CD14-positive monocyte (primary cell): ENCODE measurements around the gene GLB1L3. TPM values are rescaled to one million over a fixed set of nuclear protein-coding genes. Genes with fewer than 3 reads are reported as not detected.
"Not testable (repeated sequence)": the region's sequence is repeated elsewhere in the genome, so short reads cannot be mapped to it uniquely, and the experiment has no call there.

Experiments
- DNase-seq, 3 donors: peaks; one replicate each; pipeline ENCODE4 v3.0.0-alpha.2; 2011 to 2022
- H2AFZ ChIP-seq: 2 replicates; pipeline ENCODE4 v1.6.0; 2012; ENCODE audit warnings: mild to moderate bottlenecking, low read depth, low read length, inconsistent platforms; ENCODE audit not compliant: insufficient read depth, poor library complexity, severe bottlenecking
- H3K27ac ChIP-seq, 2 donors: 1 replicate in 1 of 2; 2 replicates in 1 of 2; pipeline ENCODE4 v1.5.1; 2012 to 2013; ENCODE audit warnings: low read length in 2 of 2, control low read depth in 1 of 2, inconsistent platforms in 1 of 2, low read depth in 1 of 2, mild to moderate bottlenecking in 1 of 2
- H3K27me3 ChIP-seq, 2 donors: one replicate each; pipeline versions ENCODE4 v1.6.0 to v1.6.1; 2011 to 2013; ENCODE audit warnings: low read length in 2 of 2; ENCODE audit not compliant: control insufficient read depth in 2 of 2, insufficient read depth in 2 of 2
- H3K36me3 ChIP-seq, 2 donors: replicated peaks in 1 of 2; 1 replicate in 1 of 2; 2 replicates in 1 of 2; pipeline versions ENCODE4 v1.5.1 to v1.6.1; 2012 to 2013; ENCODE audit warnings: low read length in 2 of 2, control low read depth in 1 of 2, inconsistent platforms in 1 of 2, mild to moderate bottlenecking in 1 of 2; ENCODE audit not compliant: insufficient read depth in 2 of 2, control insufficient read depth in 1 of 2
- H3K4me1 ChIP-seq, 2 donors: 1 replicate in 1 of 2; 2 replicates in 1 of 2; pipeline versions ENCODE4 v1.5.1 to v1.6.1; 2012 to 2013; ENCODE audit warnings: low read length in 2 of 2, control low read depth in 1 of 2, inconsistent platforms in 1 of 2, mild to moderate bottlenecking in 1 of 2, moderate library complexity in 1 of 2; ENCODE audit not compliant: insufficient read depth in 2 of 2, control insufficient read depth in 1 of 2
- H3K4me2 ChIP-seq: replicated peaks from 2 replicates; pipeline ENCODE3; 2012; ENCODE audit warnings: low read length, moderate library complexity, mild to moderate bottlenecking; ENCODE audit not compliant: poor library complexity, severe bottlenecking; ENCODE audit errors: extremely low read depth
- H3K4me3 ChIP-seq, 3 experiments: fragments of 200-600 bp in 1 of 3; sonication (generic) in 1 of 3; replicated peaks in 1 of 3; 1 replicate in 2 of 3; 2 replicates in 1 of 3; pipeline ENCODE4 v1.5.1; 2011 to 2013; ENCODE audit warnings: low read length in 3 of 3, mild to moderate bottlenecking in 3 of 3, control low read depth in 2 of 3, low read depth in 2 of 3, inconsistent platforms in 1 of 3, moderate library complexity in 1 of 3
- H3K79me2 ChIP-seq: 2 replicates; pipeline ENCODE4 v1.6.0; 2012; ENCODE audit warnings: mild to moderate bottlenecking, control low read depth, inconsistent platforms, low read length, moderate library complexity; ENCODE audit not compliant: insufficient read depth
- H3K9ac ChIP-seq: 2 replicates; pipeline ENCODE4 v1.6.0; 2017; ENCODE audit warnings: low read length, mild to moderate bottlenecking; ENCODE audit not compliant: insufficient read depth, poor library complexity, severe bottlenecking
- H3K9me3 ChIP-seq, 2 donors: replicated peaks in 1 of 2; 1 replicate in 1 of 2; 2 replicates in 1 of 2; pipeline versions ENCODE4 v1.5.1 to v1.6.1; 2012 to 2013; ENCODE audit warnings: low read length in 2 of 2, control low read depth in 1 of 2; ENCODE audit not compliant: control insufficient read depth in 1 of 2, insufficient read depth in 1 of 2
- H4K20me1 ChIP-seq: 2 replicates; pipeline ENCODE4 v1.6.0; 2012; ENCODE audit warnings: mild to moderate bottlenecking, low read length, control low read depth, moderate library complexity; ENCODE audit not compliant: insufficient read depth
- H3K27ac Mint-ChIP-seq, 7 donors: one replicate each; pipeline ENCODE4 v1.8.0; 2020; ENCODE audit warnings: mild to moderate bottlenecking in 7 of 7, mixed read lengths in 7 of 7, moderate library complexity in 6 of 7, inconsistent platforms in 2 of 7
- H3K27me3 Mint-ChIP-seq, 3 donors: one replicate each; pipeline ENCODE4 v1.8.0; 2021 to 2022; ENCODE audit warnings: low read depth in 3 of 3, mild to moderate bottlenecking in 3 of 3, mixed read lengths in 3 of 3, moderate library complexity in 3 of 3, inconsistent platforms in 1 of 3
- H3K36me3 Mint-ChIP-seq, 2 donors: one replicate each; pipeline ENCODE4 v1.8.0; 2020; ENCODE audit warnings: mixed read lengths in 2 of 2, inconsistent platforms in 1 of 2, mild to moderate bottlenecking in 1 of 2
- H3K4me1 Mint-ChIP-seq: one replicate; pipeline ENCODE4 v1.8.0; 2020; ENCODE audit warnings: mild to moderate bottlenecking, mixed read lengths
- H3K4me3 Mint-ChIP-seq, 2 donors: one replicate each; pipeline ENCODE4 v1.8.0; 2020; ENCODE audit warnings: mild to moderate bottlenecking in 2 of 2, mixed read lengths in 2 of 2, moderate library complexity in 1 of 2
- H3K9me3 Mint-ChIP-seq, 7 donors: one replicate each; pipeline ENCODE4 v1.8.0; 2020 to 2022; ENCODE audit warnings: mixed read lengths in 7 of 7, mild to moderate bottlenecking in 6 of 7, moderate library complexity in 6 of 7, inconsistent platforms in 2 of 7
- CTCF ChIP-seq: fragments of 200-600 bp; IDR thresholded peaks from one replicate; pipeline ENCODE4 v1.8.0; 2022; ENCODE audit warnings: antibody characterized with exemption, mild to moderate bottlenecking
- WGBS: methylation state at CpG from one replicate; pipeline ENCODE4 v1.1.5; 2013; ENCODE audit warnings: missing lambda C conversion rate; ENCODE audit not compliant: insufficient coverage; 5-methylcytosine and 5-hydroxymethylcytosine counted together
- intact Hi-C, 2 donors: fragments of 100-400 bp; cut with micrococcal nuclease; formaldehyde crosslinking; loops; one replicate each; pipeline versions ENCODE4 v1.15.0 to v1.15.1; 2023
- polyA plus RNA-seq, 3 donors: library from polyadenylated mRNA; depleted of rRNA in 1 of 3; unstranded in 2 of 3; stranded (reverse) in 1 of 3; fragments of 300-500 nt in 2 of 3; fragments of >200 nt in 1 of 3; fragmentation: Illumina TruSeq in 2 of 3; gene quantifications; 1 replicate in 2 of 3; 2 replicates in 1 of 3; pipeline ENCODE4 v1.2.3, GENCODE V29; 2012 to 2021

GLB1L3 gene
- polyA plus RNA-seq, 3 donors, result not detected

DNA sequence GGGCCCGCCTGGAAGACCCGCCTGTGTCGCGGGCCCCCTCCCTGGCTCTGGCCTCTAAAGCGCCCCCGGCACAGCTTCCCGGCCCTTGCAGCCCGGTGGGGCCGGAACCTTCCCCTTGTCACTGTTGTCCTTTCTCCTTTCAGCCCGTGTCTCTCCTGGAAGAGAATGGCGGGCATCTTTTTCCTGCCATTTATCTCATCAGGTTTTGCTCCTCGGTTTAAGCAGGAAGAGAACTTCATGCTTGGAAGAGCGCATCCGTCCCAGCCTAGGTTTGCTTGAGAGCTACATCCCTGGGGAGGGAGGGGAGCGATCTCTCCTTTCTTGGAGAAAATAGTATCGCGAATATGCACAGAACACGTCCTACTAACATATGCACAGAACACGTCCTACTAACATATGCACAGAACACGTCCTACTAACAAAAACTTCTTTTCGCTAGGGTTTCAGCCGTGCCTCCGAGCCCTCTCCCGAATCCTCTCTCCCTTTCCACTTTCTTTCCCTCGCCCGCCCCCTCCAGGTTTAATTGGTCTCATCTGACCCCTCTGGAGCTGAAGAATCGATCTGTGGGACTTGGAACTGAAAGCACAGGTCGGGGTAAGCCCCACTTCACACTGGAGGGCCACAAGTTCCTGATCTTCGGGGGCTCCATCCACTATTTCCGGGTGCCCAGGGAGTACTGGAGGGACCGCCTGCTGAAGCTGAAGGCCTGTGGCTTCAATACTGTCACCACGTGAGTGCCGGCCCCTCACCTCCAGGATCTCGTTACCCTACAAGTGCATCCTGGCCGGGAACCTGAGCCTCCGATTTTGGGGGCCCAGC is 1.2 kb downstream of the GLB1L3 start:
- 25% methylated on average over 29 of the region's 36 CpGs for WGBS
- DNase-seq, result no peak
- H3K27me3 ChIP-seq, result peaks cover 65 to 85% of the 10 kb centered on the region in 2 donors

GRCh38 chr11:134278356-134278755 is 2.2 kb downstream of the GLB1L3 start:
- H2AFZ ChIP-seq, result no peak overlapping the region
- Mint-ChIP-seq H3K27ac (no peak overlapping the region), H3K36me3 (peaks cover 2 to 3% of the 10 kb centered on the region in 2 donors), H3K4me3 (peak overlapping the region in 1 of 2 donors; percentile 86), H3K27me3 (peaks cover 66 to 85% (median 76%) of the 10 kb centered on the region in 3 donors), H3K4me1 (peaks cover 17% of the 10 kb centered on the region), H3K9me3 (peaks cover 0 to 19% (median 16%) of the 10 kb centered on the region in 7 donors)
- no peak overlapping the region for H3K9ac ChIP-seq
- DNase-seq, result no peak
- peaks cover 3 to 30% of the 10 kb centered on the region in 2 donors for H3K9me3 ChIP-seq
- TF ChIP-seq CTCF, result no peak
- no peak overlapping the region for H3K4me2 ChIP-seq
- no peaks in the 10 kb centered on the region for H3K79me2 ChIP-seq
- no peak overlapping the region for H3K27ac ChIP-seq
- intact Hi-C loops, result no loop called here
- H3K4me1 ChIP-seq, result peaks cover 10 to 15% of the 10 kb centered on the region in 2 donors
- peaks cover 56 to 77% of the 10 kb centered on the region in 2 donors for H3K27me3 ChIP-seq
- no peaks in the 10 kb centered on the region for H3K36me3 ChIP-seq
- H3K4me3 ChIP-seq, result no peak overlapping the region
- no peaks in the 10 kb centered on the region for H4K20me1 ChIP-seq
- 100% methylated on average over 1 of the region's 4 CpGs for WGBS

More for the DNA sequence above, 1.2 kb downstream of the GLB1L3 start:
- Mint-ChIP-seq H3K27ac (peak overlapping the region in 1 of 7 donors; percentile 26), H3K36me3 (peaks cover 3 to 4% of the 10 kb centered on the region in 2 donors), H3K4me1 (peaks cover 17% of the 10 kb centered on the region), H3K27me3 (peaks cover 72 to 90% (median 81%) of the 10 kb centered on the region in 3 donors), H3K9me3 (peaks cover 0 to 21% (median 16%) of the 10 kb centered on the region in 7 donors), H3K4me3 (peak overlapping the region; percentile 47 to 86)
- Histone ChIP-seq H3K9me3 (peaks cover 3 to 30% of the 10 kb centered on the region in 2 donors), H3K4me1 (peaks cover 10 to 15% of the 10 kb centered on the region in 2 donors), H3K27ac (no peak overlapping the region), H2AFZ (no peak overlapping the region), H3K79me2 (no peaks in the 10 kb centered on the region), H3K4me2 (peak overlapping the region; percentile 57), H3K9ac (no peak overlapping the region), H4K20me1 (no peaks in the 10 kb centered on the region), H3K4me3 (no peak overlapping the region), H3K36me3 (no peaks in the 10 kb centered on the region)
- TF ChIP-seq CTCF, result no peak
- intact Hi-C loops, result no loop called here

DNA sequence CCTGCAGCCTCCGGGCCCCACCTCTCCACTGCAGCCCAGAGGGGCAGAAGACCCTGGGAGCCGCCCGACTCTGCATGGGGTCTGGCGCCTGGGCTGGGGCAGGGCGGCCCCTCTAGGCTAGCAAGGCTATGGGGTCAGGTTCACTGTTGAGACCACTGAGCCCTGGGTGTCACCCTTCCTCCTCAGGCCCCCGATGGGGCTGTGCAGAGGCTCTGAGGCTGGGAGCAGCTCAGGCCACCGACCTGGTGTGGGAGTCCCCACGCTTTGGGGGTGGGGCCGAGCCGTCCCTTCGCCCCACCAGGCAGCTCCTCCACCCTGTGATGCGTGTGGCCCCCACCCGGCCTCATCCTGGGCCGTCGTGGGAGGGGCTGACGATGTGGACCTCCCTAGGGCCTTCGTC is 5.5 kb downstream of the GLB1L3 start:
- H3K9ac ChIP-seq, intact Hi-C loops: not testable (repeated sequence)

More for the DNA sequence above, 5.5 kb downstream of the GLB1L3 start:
- not testable (repeated sequence) for H4K20me1 ChIP-seq, H3K4me1 Mint-ChIP-seq, H3K27ac Mint-ChIP-seq, H3K4me3 ChIP-seq, H3K4me3 Mint-ChIP-seq, H3K27ac ChIP-seq, H3K4me1 ChIP-seq, H3K79me2 ChIP-seq, H3K36me3 Mint-ChIP-seq, H3K36me3 ChIP-seq, H2AFZ ChIP-seq, H3K4me2 ChIP-seq, DNase-seq
- WGBS, result no CpG with 5 or more reads among the region's 17 CpGs
- Mint-ChIP-seq H3K27me3 (peaks cover 40 to 67% (median 62%) of the 10 kb centered on the region in 3 donors), H3K9me3 (peaks cover 0 to 16% (median 11%) of the 10 kb centered on the region in 7 donors)
- Histone ChIP-seq H3K27me3 (peaks cover 25 to 47% of the 10 kb centered on the region in 2 donors), H3K9me3 (peaks cover 3 to 20% of the 10 kb centered on the region in 2 donors)
